SU-DHL-6 (cell line): ENCODE results near the gene TBC1D8.

Experiments used
- H2AFZ ChIP-seq: fragments of 200-600 bp; sonication (generic); 2 replicates; pipeline ENCODE4 v1.6.1; 2014; ENCODE audit warnings: low read depth, mild to moderate bottlenecking, moderate library complexity, mixed read lengths, antibody characterized with exemption, low read length; ENCODE audit not compliant: severe bottlenecking
- H3F3A ChIP-seq: fragments of 200-600 bp; shearing (Covaris generic); 2 replicates; pipeline ENCODE4 v1.6.0; 2016; ENCODE audit warnings: antibody characterized with exemption, mild to moderate bottlenecking; ENCODE audit not compliant: insufficient read depth
- H3K27ac ChIP-seq: fragments of 200-600 bp; sonication (generic); 2 replicates; pipeline ENCODE4 v1.5.1; 2016; ENCODE audit warnings: low read depth, mild to moderate bottlenecking, low read length, moderate library complexity, mixed read lengths
- H3K27me3 ChIP-seq: fragments of 200-600 bp; sonication (generic), shearing (Covaris generic); 2 replicates; pipeline ENCODE4 v1.6.0; 2014; ENCODE audit warnings: mild to moderate bottlenecking, low read length
- H3K36me3 ChIP-seq: fragments of 200-600 bp; sonication (generic); 2 replicates; pipeline ENCODE4 v1.6.1; 2014; ENCODE audit warnings: mild to moderate bottlenecking, low read length, mixed read lengths
- H3K4me2 ChIP-seq: fragments of 300-600, 200-600 bp; shearing (Covaris generic), sonication (generic); 2 replicates; pipeline ENCODE4 v1.6.0; 2014; ENCODE audit warnings: low read length, low read depth, mild to moderate bottlenecking; ENCODE audit not compliant: poor library complexity, severe bottlenecking
- H3K4me3 ChIP-seq: fragments of 200-600 bp; sonication (generic); 2 replicates; pipeline ENCODE4 v1.5.1; 2014; ENCODE audit warnings: antibody characterized with exemption, low read length, mild to moderate bottlenecking, mixed read lengths; ENCODE audit not compliant: insufficient read depth, poor library complexity, severe bottlenecking
- H3K79me2 ChIP-seq: fragments of 200-600 bp; sonication (generic); 2 replicates; pipeline ENCODE4 v1.6.1; 2014; ENCODE audit warnings: mild to moderate bottlenecking, low read length, moderate library complexity; ENCODE audit not compliant: insufficient read depth
- H3K9ac ChIP-seq: fragments of 200-600 bp; sonication (generic); 2 replicates; pipeline ENCODE4 v1.7.0; 2014; ENCODE audit warnings: mild to moderate bottlenecking, low read length
- H3K9me2 ChIP-seq: fragments of 200-600 bp; sonication (generic); replicated peaks from 2 replicates; pipeline ENCODE4 v1.6.1; 2014; ENCODE audit warnings: low read length; ENCODE audit not compliant: insufficient read depth
- H3K9me3 ChIP-seq: fragments of 200-600 bp; sonication (generic); 2 replicates; pipeline ENCODE4 v1.6.1; 2014; ENCODE audit warnings: low read length, mixed read lengths; ENCODE audit not compliant: insufficient read depth
- H4K20me1 ChIP-seq: fragments of 200-600 bp; sonication (generic); 2 replicates; pipeline ENCODE4 v1.6.1; 2014; ENCODE audit warnings: low read depth, mild to moderate bottlenecking, antibody characterized with exemption, low read length, moderate library complexity, mixed read lengths
- EZH2phosphoT487 ChIP-seq: fragments of 200-600 bp; sonication (generic), shearing (Covaris generic); conservative IDR thresholded peaks from 2 replicates; pipeline ENCODE4 v1.6.1; 2018; ENCODE audit warnings: mild to moderate bottlenecking, antibody characterized with exemption, low read length, moderate library complexity, mixed read lengths
- TF ChIP-seq, protein P1 (sequence below): fragments of 200-600 bp; sonication (generic); IDR thresholded peaks from one replicate; pipeline ENCODE4 v1.5.1; 2017; ENCODE audit warnings: antibody characterized with exemption, mild to moderate bottlenecking, low read length, moderate library complexity; ENCODE audit not compliant: insufficient read depth, poor library complexity, severe bottlenecking

TBC1D8 gene

DNA sequence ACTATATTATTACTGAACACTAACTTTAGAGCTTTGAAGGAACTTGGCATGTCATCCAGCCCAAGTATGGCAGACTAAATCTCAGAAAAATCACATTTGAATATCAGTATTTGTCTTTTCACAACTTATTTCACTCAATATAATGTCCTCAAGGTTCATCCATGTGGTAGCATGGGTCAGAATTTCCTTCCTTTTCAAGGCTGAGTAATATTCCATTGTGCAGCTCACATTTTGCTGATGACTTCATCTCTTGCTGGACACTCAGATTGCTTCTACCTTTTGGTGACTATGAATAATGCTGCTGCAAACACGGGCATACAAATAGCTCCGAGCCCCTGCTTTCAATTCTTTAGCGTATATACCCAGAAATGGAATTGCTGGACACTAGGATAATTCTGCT lies 102.4 kb downstream of the TBC1D8 start:
- H3K4me3 ChIP-seq = no peak overlapping the region
- no peak overlapping the region for H3K27ac ChIP-seq
- H3K9me3 ChIP-seq = no peaks in the 10 kb centered on the region
- no peaks in the 10 kb centered on the region for H3K9me2 ChIP-seq
- no peak for TF ChIP-seq EZH2phosphoT487
- TF ChIP-seq, protein P1, sequence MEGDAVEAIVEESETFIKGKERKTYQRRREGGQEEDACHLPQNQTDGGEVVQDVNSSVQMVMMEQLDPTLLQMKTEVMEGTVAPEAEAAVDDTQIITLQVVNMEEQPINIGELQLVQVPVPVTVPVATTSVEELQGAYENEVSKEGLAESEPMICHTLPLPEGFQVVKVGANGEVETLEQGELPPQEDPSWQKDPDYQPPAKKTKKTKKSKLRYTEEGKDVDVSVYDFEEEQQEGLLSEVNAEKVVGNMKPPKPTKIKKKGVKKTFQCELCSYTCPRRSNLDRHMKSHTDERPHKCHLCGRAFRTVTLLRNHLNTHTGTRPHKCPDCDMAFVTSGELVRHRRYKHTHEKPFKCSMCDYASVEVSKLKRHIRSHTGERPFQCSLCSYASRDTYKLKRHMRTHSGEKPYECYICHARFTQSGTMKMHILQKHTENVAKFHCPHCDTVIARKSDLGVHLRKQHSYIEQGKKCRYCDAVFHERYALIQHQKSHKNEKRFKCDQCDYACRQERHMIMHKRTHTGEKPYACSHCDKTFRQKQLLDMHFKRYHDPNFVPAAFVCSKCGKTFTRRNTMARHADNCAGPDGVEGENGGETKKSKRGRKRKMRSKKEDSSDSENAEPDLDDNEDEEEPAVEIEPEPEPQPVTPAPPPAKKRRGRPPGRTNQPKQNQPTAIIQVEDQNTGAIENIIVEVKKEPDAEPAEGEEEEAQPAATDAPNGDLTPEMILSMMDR = no peak
- no peaks in the 10 kb centered on the region for H3K27me3 ChIP-seq
- no peak overlapping the region for H3K9ac ChIP-seq
- no peaks in the 10 kb centered on the region for H4K20me1 ChIP-seq
- H3K79me2 ChIP-seq = no peaks in the 10 kb centered on the region
- no peaks in the 10 kb centered on the region for H3F3A ChIP-seq
- no peak overlapping the region for H2AFZ ChIP-seq
- no peaks in the 10 kb centered on the region for H3K36me3 ChIP-seq
- no peak overlapping the region for H3K4me2 ChIP-seq

DNA sequence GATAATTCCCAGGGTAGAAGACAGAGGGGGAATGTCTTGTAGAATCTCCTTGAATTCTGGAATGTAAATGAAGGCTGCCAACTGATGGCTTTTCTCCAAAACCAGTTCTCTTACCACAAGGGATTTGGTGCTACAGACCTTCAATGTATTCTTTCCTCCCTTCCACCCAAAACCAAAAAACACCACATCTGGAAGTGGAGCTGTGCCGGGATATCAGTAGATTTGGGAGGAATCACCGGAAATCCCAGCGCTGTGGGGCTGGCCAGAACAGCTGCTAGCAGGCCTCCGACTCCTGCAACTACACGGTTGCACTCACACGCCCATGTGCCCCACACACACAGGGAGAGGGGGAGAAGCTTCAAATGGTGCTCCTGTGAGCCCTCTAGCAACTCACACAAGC lies 103.4 kb downstream of the TBC1D8 start:
- H3K4me3 ChIP-seq = no peak overlapping the region
- H3K27ac ChIP-seq = no peak overlapping the region
- H3K9me2 ChIP-seq = no peaks in the 10 kb centered on the region
- 0 out of 2 replicates have a peak, but pooled peaks cover 3% of the 10 kb centered on the region for H3K27me3 ChIP-seq
- TF ChIP-seq, protein P1 = no peak
- TF ChIP-seq EZH2phosphoT487 = no peak
- H3K4me2 ChIP-seq = no peak overlapping the region
- H3K9me3 ChIP-seq = no peaks in the 10 kb centered on the region
- H3K36me3 ChIP-seq = no peaks in the 10 kb centered on the region
- no peak overlapping the region for H2AFZ ChIP-seq
- no peaks in the 10 kb centered on the region for H4K20me1 ChIP-seq
- no peak overlapping the region for H3K9ac ChIP-seq
- no peaks in the 10 kb centered on the region for H3F3A ChIP-seq
- H3K79me2 ChIP-seq = no peaks in the 10 kb centered on the region

DNA sequence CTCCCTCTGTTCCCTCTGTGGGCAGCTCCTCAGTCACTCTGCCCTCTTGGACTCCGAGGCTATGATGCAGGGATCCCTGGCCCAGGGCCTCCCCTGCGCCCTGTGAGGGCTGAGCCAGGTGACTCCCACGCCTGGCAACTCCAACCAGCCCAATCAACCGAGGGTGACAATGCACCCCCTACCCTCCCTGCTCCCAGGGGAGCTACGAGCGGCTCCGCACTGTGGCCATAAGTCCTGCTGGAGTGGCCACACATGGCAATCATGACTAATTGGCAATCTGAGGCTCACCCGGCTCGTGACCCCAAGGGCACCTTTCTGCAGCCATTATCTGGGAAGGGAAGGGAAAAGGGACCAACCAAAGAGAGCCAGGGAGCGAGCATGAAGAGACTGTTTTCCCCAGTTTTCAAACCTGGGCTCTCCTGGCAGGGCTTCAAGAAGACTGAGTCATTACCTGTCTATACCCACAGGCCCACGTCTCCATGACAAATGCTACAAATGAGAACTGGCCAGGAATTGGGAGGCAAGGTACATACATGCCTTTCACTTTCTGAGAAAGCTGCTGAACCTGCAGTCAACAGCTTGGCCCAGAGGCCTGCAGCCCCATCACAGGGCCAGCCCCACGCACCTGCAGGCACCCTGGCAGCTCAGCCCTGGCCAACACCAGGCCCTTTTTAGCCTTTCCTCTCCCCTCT lies 104.0 kb downstream of the TBC1D8 start:
- TF ChIP-seq, protein P1 = no peak
- TF ChIP-seq EZH2phosphoT487 = no peak
- H3K27me3 ChIP-seq = 0 out of 2 replicates have a peak, but pooled peaks cover 3% of the 10 kb centered on the region

More for the DNA sequence above, 104.0 kb downstream of the TBC1D8 start:
- Histone ChIP-seq H3K36me3 (no peaks in the 10 kb centered on the region), H3K27ac (no peak overlapping the region), H3K79me2 (no peaks in the 10 kb centered on the region), H3K9me2 (no peaks in the 10 kb centered on the region), H3K4me3 (no peak overlapping the region), H3K9ac (no peak overlapping the region), H3K4me2 (no peak overlapping the region), H3K9me3 (no peaks in the 10 kb centered on the region), H2AFZ (no peak overlapping the region), H3F3A (no peaks in the 10 kb centered on the region), H4K20me1 (no peaks in the 10 kb centered on the region)
